ENCODE results near the gene BLTP3B.
A peak's percentile ranks its signal among the peaks of the same experiment; 100 is the strongest.

The BLTP3B gene

DNA sequence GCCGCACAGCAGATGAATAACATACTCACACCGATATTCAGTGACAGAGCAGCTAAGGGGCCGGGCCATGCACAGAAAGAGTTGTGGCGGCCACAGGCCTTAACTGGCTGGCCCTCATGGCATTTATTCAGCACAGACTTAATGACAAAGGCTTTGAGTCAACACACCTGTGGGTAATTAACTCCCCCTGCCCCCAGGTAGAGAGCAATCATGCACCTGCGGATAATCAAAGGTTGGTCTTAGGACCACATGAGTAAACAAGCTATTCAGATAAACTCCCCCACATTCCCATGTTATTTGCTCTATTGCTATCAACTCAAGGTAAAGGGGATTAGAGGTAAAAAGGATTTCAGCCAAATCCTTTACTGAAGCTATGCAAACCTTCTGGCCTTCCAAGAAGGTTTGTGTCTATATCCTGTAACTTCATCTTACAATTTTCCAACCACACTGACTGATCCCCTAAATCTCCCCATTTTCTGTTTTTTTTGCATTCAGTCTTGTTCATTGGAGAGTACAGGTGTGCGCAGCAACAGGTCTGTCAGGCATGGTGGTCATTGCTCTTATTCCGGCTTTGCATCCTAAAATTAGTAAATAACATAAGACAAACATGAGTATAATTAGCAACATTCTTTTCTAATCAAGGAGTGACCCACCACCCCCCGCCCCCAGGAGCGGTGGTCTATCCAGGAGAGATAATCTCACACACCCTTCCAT is 16.9 kb upstream of the BLTP3B start:
- no peak for DNase-seq (ENCODE audit: low spot score)

DNA sequence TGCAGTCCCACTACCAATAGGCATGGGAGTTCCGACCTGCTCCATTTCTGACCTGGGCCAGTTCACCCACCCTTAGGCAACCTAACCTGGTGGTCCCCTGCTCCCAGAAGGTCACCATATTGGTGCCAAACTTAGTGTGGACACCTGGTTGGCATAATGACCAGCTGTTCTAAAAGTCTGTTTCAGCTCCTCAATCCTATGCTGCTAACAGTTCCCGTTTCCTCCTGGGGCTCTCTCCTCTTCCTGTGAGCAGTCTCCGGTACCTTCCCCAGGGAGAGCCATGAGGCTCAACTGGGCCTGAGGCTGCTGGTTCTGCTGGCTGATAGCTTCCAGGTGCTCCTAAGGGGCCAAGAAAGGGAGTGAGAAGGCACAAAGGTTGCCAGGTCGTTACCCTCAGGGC is 15.9 kb upstream of the BLTP3B start:
- DNase-seq (ENCODE audit: low spot score): no peak

DNA sequence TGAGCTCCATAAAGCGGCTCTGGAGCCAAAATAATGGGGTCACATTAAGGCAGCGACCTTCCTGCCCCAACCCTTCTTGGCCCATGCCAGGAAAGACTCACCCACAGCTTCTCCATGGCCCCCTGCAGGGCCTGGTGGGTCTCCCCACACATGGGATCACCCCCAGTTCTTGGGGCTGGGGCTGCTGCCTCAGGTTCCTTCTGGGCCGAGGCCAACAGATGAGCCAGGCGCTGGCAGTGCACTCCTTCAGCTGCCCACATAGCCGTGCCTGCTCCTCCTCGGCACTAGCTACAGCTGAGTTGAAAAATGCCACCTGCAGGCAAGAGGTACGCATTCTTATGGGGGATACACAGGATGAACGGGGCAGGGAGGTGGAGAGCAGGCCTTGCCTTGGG is 14.8 kb upstream of the BLTP3B start:
- DNase-seq (ENCODE audit: low spot score): no peak

DNA sequence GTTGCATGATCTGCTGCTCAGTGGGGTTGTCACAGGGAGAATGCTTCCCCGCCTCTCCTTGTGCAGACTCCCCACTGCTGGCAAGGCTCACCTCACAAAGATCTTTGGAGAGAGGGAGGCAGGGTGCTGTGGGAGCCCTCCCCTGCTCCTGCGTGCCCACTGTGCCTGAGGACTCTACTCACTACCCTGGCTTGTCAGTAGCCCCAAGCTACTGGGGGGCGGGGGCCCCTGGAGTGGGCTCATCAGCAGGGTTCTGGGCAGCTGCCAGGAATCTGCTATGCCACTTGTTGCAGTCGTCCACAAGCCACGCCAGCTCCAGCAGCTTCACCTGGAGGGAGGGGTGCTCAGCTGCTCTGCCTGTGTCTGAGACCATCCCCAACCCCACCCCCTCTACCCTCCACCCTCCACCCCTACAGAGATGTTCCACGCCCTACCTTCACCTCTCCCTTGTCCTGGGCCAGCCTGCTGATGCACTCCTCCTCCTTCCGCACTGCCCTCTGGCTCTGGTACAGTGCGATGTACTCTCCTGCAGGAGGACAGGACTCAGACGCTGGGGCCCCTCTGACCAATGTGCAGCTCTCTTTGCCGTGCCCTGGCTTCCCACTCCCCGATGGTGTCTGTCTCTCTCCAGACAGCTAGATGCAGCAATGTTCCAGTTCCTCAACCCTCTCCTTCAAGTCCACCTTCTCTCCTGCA is 14.2 kb upstream of the BLTP3B start:
- no peak for DNase-seq (ENCODE audit: low spot score)

DNA sequence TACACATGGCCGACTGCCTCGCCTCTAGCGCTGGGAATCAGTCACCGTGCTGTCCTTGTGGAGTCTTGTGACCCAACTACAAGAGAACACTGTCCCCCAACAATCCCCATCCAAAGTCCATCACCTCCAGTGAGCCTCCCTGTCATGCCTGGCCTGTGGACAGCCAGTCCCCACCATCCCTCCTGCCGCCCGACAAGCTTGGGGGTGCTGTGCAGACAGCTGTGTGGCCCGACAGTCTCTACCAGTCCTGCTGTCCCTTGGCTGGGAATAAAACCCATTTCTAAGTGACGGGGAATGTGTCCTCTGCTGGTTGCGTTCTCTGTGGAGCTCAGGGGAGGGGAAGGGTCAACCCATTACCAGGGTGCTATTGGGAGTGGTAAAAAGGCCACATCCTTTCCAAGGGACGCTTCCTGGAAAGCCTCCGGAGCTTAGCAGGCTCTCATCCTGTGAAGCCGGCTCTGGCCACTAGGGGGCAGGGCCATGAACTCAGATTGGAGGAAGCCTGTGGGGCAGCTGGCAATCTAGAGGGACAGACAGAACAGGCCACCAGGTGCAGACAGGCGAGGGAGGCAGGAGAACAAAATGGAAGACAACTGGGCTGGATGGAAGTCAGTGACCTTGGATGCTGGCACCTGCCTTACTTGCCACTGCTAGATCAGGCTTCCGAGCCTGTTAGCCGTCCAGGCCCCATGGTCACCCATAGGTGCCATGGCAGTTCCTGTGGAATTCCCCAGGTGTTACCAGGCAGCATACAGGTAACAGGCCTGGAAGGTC is 12.0 kb upstream of the BLTP3B start:
- peak; percentile 70 for DNase-seq (ENCODE audit: low spot score)

DNA sequence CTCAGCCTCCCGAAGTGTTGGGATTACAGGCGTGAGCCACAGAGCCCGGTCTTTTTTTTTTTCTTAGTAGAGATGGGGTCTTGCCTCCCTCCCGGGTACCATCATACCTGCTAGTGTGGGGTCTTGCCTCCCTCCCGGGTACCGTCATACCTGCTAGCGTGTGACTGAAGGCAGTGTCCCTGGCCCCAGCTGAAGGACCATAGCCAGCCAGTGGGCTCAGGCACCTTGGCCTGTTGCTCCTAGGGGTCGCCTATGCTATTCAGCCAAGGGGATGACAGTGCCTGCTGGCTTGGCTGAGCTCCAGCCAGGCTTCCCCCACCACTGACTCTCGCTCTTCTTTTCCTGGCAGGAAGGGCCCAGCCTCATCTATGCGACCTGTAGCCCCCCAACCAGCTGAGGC is 10.5 kb upstream of the BLTP3B start:
- DNase-seq (ENCODE audit: low spot score): no peak

DNA sequence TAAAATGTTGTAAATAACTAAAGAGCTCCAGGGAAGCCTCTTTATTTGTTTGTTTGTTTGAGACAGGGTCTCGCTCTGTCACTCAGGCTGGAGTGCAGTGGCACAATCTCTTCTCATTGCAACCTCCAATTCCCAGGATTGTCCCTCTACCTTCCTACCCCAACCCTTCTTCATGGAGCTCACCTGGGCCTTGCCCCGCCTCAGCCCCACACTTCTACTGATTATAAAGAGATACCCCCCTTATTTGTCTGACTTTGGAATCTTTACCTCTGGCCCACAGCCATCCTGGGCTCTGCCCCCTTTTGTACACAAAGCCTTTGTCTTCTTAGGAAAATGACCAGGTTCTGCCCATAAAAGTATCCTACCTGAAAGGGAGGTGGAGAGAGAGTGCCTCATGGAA is 9.1 kb upstream of the BLTP3B start:
- no peak for DNase-seq (ENCODE audit: low spot score)

DNA sequence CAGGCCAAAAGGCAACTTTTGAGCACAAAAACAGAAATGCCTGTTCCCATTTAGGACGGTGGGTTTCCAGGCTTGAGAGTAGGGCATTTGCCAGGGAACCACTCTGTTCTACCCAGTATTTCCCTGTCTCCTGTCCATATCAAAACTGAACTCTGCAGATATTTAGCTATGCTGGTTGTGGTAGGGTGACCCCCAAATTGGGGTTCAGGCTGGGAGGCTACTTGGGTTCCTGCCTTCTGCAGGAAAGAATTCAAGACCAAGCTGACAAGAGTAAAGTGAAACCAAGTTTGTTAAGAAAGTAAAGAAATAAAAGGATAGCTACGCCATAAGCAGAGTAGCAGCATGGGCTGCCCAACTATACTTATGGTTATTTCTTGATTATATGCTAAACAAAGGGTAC is 3.6 kb upstream of the BLTP3B start:
- no peak for DNase-seq (ENCODE audit: low spot score)

DNA sequence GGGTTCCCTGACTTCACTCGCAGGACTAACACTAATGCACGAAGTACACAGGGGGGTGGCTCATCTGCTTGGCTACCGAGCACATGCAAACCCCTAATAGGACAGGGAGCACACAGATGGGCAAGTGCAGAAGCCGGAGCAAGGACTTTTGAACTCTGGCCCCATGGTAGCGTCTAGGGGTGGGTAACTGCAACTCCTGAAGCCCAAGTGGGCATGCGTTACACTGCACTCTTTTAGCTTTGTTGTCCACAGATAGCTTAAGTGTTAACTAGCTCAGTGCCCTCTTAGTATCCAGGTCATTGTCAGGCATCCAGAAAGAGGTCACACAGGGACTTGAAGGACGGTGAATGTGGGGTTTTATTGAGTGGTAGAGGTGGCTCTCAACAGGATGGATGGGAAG is 3.0 kb upstream of the BLTP3B start:
- no peak for DNase-seq (ENCODE audit: low spot score)

DNA sequence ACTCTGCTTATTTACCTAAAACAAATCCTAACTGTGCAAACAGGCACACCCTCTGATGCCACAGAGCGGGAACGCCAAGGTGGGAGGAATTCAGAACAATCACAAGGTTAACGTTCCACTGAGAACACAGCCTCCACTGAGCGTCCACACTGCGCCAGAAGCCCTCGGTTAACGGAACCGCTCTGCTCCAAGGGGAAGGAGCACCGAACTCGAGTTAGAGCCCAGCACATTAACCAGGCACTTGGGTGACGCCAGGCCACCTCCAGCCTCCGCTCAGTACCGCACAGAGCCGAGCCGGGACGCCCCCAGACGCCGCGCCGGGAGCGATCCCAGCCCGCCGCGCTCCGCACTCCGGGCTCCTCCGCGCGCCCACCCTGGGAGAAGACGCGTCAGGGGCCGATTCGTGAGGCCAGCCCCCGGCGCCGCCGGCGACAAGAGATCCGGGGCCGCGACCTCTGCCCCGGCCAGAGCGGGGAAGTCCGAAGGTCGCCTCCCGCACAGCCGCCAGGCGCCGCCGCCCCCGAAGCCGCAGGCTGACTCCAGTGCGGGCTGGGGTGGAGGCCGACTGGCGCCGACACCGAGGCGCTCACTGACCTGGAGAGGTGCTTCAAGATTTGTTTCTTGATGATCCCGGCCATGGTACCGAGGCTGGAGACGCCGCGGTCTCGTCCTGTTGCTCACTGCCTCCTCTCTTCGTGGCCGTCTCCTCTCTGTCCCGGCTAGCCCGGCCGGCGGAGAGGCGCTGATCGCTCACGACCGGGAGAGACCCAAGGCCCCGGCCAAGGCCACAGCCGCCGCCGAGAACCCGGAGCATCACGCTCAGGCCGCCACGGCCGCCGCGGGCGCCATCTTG is 450 bp downstream of the BLTP3B start:
- DNase-seq (ENCODE audit: low spot score): peak; percentile 24

DNA sequence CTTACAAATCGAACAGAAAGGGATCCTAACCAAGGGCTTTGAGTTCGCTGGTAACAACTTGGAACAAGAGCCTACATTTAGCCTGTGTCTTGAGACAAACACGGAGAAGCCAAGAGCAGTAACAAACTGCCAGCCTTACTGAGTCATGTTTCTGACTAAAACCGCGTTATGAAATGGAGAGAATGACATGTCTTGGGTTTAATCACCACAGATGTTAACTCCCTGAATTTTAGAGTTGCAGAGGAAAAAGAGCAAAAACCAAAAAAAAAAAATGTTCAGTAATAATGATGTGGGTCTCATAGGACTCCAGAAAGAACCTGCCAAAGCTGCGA is 1.0 kb downstream of the BLTP3B start:
- DNase-seq (ENCODE audit: low spot score): peak; percentile 70

DNA sequence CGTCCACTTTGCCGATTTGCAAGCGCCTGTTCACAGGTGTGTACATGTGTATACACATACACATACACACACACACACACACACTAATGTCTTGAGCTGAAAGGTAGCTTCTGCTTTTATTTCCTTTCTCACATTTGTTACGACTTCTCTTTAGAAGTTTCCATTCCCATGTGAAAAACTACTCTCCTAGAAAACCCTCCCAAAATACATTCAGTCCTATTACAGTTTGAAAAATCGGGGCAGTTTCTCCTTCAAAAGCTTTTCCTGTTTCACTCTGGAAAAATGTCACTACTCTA is 3.9 kb downstream of the BLTP3B start:
- DNase-seq (ENCODE audit: low spot score): no peak

DNA sequence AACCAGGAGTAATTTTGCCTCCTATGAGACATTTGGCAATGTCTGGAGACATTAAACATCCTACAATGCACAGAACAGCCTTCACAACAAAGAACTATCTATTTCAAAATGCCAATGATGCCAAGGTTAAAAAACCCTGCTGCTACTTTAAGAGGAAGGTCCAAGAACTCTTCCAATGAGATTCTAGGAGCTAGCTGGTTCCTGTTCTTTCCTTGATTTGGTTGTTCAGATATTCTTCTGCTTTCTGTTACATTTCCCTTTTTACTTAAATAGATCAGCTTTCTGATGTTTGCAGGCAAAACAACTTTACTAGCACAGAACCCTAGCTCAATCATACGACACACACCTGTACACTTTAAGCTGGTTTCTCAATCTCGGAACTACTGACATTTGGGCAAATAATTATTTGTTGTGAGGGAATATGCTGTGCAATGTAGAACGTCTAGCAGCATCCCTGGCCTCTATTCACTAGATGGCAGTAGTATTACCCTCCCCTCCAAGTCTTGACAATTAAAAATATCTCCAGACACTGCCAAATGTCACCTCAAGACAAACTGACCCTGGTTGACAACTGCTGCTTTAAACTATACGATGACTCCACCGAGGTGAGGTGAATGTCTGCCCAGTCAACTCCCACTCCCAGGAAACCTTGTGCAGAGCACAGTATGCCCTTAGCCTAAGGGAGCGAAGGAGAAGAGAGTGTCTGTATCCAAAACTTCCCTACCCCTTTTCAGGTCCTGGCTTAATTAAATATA is 4.4 kb downstream of the BLTP3B start:
- no peak for DNase-seq (ENCODE audit: low spot score)

DNA sequence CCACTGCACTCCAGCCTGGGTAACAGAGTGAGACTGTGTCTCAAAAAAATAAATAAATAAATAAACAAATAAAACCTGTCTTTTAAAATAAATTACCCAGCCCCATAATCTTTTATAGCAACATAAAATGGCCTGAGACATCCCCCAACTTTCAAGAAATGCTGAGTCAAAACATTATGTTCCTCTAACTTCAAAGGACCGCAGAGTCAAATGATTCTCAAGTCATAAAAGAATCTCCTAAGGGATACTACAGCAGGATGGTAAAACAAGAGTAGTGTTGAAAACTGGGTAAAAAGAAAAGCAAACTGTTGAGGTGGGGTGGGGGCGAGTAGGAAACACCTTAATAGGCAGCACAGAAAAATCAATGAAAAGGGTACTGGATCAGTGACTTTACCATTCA is 9.5 kb downstream of the BLTP3B start:
- no peak for DNase-seq (ENCODE audit: low spot score)

DNA sequence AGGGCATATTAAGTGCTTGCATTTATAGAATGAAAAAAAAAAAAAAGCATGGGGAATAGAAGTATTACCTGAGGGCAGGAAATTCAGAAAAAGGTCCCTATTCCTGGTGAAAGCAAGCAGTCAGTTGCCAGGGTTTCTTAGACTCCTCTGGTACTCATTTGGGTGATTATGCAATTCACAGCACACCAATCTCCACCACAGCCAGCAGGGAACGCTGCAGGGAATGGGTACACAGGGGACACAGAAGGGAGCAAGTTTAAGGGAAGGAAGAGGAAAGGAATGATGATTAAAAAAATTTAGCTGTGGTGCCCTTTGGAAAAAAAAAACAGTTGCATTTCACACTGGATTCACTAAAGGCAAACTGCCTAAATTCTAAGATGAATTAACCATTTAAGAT is 14.2 kb downstream of the BLTP3B start:
- peak; percentile 19 for DNase-seq (ENCODE audit: low spot score)

DNA sequence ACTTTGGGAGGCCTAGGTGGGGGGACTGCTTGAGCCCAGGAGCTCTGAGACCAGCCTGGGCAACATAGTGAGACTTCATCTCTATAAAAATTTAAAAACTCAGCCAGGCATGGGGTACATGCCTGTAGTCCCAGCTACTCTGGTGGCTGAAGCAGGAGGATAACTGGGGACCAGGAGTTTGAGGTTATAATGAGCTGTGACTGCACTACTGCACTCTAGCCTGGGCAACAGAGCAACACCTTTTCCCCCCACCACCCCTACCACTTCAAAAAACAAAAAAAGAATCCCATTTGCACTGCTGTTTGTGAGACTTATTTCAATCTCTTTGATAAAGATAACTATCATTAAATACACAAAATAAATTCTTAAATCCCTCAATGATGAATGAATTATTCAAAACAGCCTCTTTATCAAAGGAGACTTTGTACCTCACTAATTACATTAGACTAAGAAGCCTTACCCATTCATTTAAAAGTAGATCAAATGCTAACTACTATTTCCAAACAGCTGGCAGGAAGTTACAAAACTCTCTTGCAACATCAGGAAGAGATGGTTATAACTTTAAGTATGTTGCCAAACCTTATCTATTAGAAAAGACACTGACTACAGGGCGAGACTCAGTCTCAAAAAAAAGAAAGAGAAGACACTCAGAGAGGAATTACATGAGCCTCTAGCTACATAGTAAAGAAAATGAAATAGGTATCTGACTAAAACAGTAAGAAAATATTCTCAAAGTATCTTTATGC is 14.7 kb downstream of the BLTP3B start:
- peak; percentile 16 for DNase-seq (ENCODE audit: low spot score)

DNA sequence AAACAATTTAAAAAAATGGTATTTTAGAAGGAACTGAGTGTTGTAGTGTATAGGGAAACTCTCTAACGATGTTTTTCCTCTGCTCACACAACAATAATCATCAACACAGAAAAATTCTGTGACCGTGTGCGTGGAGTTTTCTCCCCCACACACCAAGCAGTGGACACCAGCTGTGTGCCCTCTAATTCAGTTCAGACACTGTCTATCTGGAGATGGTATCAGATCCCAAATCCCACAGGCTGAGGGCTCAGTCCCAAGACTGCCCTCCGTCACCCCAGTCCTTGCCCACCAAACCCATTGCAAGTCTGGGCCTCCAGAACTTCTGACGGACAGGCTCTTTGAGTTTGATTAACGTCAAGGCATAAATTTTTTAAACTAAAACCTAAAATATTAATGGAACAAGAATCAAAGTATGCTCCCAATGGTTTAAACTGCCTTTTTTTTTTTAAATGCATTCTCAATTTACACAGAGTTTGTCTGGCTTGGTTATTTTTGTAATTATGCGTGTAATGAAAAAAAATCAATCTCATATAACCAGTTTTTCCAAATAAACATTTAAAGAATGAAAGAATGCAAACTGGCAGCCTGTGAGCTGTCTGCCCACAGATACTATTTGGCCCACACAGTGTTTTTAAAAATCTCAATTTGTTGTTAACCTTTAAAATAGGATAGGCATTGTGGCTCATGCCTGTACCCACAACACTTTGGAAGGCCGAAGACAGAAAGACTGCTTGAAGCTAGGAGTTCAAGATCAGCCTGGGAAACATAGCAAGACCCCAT is 19.2 kb downstream of the BLTP3B start:
- DNase-seq (ENCODE audit: low spot score): no peak

DNA sequence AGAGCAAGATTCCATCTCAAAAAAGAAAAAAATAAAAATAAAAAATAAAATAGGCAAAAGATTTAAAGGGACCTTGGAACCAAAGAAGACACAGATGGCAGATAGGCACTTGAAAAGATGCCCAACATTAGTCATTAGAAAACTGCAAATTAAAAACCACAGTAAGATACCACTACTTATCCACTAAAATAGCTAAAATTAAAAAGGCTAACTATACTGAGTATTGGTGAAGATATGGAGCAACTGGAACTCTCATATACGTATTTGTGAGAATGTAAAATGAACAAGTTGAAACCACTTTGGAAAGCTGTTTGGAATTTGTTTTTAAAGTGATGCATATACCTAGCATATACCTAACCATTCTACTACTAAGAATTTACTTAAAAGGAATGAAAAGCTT is 22.3 kb downstream of the BLTP3B start:
- no peak for DNase-seq (ENCODE audit: low spot score)

DNA sequence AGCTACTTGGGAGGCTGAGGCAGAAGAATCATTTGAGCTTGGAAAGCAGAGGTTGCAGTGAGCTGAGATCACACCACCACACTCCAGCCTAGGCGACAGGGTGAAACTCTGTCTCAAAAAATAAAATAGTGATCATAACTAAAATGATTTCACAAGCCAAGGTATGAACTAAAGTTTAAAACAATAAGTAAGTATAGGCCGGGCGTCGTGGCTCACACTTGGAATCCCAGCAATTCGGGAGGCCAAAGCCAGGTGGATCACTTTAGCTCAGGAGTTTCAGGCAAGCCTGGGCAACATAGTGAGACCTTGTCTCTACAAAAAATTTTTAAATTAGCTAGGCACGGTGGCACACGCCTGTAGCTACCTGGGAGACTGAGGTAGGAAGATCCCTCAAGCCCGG is 27.4 kb downstream of the BLTP3B start:
- DNase-seq (ENCODE audit: low spot score): no peak

DNA sequence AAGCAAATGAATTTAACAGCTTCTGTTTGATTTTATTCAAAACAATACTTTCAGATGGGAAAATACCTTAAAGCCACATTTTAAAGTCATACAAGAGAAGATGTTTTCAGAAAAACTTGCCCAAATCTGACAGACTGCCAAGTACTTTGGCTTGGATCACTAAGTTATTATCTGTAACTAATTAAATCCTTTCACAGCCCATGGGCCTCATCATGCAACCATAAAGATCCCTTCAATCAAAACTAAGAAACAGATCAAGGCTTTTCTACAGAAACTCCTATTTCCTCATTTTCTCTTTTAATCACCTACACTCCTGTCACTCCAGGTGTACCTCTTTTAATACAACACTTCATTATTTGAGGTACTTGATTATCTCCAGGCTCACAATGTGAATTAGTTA is 28.1 kb downstream of the BLTP3B start:
- no peak for DNase-seq (ENCODE audit: low spot score)
